AG20443 (cell line): Measurements from ENCODE around the gene PDIK1L.

Source experiments
- DNase-seq: peaks from one replicate; pipeline ENCODE4 v3.0.0; 2012; ENCODE audit warnings: low spot score, mixed read lengths

The PDIK1L gene

DNA sequence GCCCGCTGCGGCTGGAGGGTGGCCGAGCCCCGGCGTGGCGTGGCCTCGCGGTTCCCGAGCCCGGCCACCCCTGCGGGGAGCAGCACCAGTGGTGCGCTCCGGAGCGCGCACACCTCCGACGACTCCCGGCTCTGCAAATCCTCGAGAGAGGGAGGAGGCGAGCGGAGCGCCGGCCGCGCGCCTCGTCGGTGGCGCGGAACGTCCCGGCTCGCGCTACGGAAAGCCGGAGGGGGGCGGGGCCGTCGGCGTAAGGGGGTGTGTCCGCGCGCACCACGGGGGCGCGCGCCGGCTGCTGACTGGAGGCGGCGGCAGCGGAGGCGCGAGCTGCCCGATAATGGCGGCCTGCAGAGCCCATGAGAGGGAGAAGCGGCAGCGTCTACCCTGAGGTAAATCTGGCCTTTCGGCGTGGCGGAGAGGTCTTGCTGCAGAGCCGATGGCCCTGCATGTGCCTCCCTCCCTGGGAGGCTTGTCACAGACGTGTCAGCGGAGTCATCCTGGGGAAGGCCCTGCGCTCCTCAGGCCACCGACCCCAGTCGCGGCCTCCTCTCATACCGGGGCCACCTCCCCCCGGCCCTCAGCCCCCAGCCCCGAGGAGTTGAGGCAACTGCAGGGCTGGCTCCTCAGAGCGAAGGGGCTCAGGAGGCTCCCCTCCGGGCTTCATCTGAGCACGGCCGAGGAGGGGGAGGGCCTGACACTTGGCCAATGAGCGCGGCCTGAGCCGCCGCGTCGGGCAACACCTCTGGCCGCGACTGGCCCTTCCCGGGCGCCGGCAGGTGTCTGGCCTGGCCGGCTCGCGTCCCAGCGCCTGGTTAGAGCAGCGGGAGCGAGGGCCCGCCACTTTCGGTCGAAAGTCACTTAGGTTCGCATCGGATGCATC is at the start of gene PDIK1L:
Gene PDIK1L, plus strand, starts transcription at position 295 of the 877 bp plus-strand sequence. CDS start 2,485 bp downstream, outside the sequence.
- peak; percentile 98 for DNase-seq

DNA sequence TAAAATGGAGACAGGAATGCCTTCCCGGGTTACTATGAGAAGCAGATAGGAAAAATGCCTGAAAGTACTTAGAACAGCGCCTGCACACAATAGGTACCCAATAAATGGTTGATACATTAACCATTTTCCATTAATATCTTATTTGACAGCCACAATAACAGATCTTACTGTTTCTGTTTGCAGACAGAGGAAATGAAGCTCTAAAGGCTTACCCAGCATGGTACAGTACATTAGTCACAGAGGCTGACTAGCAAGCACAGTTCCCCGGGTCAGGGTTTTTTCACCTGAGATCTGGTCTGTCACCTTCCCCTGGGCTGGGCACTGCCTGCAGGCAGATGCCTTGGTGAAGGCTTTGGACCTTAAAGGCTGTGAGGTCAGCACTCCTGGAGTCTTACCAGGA is 47.1 kb upstream of the PDIK1L start:
- no peak for DNase-seq

DNA sequence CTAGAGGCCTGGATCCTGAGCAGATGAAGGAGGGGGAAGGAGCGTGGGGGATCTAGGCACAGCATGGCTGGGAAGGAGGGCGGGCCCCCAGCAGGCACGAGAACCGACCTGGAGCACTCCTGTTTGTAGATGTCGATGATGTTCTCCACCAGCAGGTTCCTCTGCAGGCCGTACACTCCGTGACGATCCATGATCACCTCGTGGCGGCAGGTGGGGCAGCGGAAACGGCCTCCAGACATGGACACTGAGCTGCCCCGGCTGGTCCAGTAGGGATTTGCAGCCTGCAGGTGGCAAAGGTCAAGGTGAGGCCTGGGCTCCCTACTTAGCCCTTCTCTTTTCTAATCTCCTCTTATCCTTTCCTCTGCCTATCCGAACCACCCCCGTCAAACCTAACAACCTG is 45.5 kb upstream of the PDIK1L start:
- DNase-seq = no peak

DNA sequence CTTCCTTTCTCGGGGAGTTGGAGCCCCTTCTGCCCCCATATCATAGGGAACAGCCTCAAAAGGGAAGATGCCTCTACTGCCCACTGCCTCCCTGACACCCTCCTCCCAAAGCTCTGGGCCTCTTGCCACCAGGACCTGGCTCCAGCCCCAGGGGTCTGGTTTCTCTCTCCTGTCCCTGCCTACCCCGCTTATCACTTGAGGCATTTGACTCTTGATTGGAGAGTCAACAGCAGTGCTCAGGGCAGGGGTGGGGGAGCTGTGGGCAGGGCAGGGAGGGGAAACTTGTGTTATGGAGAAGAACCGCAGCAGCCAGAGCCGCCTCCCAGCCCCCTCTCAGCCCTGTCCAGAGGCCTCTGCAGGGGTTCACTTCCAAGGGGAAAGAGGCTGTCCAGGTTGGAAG is 44.8 kb upstream of the PDIK1L start:
- DNase-seq = no peak

DNA sequence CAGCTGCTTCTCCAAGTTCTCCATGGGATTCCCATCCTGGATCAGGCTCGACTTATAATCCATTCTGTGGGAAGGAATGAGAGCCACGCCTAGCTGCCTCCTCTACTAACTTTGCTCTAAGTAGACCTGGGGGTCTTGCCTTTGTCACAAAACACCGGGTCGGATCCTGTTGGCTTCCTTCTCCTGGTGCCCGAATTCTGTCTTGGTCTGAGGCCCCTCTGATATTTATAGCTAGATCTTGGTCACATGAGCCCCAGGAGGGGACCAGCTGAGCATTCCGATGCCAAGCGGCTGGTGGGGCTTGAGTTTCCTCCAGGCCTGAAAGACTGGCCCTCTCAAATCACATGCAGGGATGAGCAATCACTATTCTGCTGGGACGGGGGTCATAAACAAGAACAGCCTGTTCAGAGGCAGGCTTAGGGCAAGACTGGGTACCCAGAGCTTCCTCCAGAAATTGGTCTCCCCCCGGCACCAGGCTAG is 44.2 kb upstream of the PDIK1L start, which contains the start of gene TRIM63:
Gene TRIM63, minus strand, starts transcription at position 199 of the 480 bp plus-strand sequence. Its CDS starts 136 bp downstream, at position 63.
- no peak for DNase-seq

DNA sequence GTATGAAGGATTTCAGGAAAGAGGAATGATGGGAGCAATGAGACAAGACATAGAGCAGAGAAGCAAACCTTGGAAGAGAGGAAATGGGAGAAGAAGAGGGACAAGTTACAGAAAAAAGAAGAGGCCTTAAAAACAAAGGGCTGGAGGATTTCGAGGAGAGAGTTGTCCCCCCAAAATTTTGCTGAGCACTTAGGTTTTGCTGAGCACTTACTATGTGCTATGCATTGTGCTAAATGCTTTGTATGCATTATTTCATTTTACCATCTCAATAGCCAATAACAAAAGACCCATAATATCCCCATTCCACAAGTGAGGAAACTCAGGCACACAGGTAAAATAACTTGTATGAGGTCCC is 41.7 kb upstream of the PDIK1L start:
- DNase-seq = no peak

DNA sequence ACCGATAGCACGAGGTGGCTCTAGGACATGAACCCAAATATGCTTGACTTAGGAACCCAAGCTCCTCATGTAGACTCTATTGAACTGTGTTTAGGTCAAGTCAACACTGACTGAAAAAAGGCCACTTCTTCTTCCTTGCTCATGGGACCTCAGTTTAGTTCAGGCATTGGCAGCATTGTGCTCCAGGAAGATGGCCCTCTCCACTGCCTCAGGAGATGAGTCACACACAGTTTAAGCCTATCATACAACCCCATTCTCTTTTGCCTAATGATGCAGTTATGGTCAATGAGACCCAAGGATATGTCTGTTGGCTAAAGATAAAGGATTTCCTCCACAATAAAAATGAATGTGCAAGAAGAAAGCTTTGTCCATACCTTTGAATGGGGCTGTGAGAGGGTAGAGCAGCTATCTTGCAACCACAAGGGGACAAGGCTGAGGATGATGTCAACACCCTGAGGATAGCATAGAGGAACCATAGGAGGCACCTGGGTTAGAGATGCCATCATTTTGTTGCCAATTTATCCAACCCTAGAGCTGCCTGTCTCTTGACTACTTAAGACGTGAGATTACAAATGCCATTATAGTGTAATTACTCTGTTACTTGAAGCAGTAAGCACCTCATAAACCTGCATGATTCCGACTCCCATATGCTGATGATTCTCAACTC is 41.2 kb upstream of the PDIK1L start:
- DNase-seq = no peak

DNA sequence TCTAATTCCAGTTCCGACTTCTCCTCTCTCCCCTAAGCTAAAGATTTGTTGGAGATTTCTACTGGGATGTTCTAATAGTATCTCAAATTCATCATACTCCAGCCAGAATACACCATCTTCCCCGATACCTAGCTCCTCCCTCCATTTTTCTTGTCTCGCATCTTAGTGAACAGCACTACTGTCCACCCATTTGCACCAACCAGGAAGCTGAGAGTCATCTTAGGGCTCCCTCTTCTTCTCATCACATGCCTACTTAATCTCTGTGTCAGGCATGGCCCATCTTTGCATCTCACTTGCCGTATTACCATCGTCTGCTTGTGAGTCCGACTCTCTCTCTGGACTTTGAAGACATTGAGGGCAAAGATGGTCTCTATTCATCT is 40.7 kb upstream of the PDIK1L start:
- DNase-seq = no peak

DNA sequence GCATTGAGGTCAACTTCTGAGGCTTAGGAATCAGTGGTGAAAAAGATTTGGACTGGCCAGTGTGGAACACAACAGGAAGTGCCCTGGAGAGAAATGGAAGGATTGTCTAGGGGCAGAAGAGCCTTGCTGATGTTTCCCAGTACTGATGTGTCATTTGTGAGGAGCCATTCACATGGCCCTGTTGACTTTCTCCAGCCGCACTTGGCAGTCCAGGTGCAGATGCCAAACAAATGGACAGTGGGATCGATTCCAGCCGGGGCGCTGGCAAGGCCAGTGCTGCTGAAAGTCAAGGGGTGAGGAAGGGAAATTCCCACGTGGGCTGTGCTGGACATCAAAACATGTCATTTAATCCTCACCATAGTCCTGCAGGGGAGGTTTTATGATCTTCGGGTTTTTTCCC is 39.3 kb upstream of the PDIK1L start:
- no peak for DNase-seq

DNA sequence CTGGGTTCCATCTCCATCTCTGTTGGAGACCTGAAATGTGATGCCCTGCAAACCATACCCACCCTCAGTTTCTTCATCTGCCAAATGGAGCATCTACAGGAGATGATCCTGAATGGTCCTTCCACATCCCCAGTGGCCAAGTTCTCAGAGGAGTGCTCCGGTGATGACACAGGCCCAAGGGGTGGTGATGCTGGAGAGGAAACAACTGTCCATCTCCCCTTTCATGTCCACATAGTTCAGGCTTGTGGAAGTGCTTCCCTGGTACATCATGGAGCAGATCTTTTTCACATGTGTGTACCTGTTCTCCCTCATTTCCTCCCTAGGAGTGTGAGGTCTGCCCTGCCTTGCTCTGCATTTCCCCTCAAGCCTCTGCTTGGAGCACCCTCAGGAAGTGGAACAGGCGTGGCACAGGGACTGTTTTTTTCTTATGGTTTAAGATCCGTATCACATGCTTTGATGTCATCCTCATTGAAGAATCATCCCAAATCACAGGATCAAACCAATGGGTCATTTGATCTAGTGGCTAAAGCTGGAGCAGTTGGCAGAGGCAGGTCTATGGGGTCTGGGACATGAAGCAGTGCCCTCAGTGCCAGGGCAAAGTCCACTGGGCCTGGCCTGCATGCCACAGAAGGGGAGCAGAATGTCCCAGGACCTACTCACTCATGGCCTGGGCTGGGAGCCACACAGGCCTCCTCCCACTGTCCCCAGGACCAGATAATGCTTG is 36.0 kb upstream of the PDIK1L start:
- DNase-seq = no peak

DNA sequence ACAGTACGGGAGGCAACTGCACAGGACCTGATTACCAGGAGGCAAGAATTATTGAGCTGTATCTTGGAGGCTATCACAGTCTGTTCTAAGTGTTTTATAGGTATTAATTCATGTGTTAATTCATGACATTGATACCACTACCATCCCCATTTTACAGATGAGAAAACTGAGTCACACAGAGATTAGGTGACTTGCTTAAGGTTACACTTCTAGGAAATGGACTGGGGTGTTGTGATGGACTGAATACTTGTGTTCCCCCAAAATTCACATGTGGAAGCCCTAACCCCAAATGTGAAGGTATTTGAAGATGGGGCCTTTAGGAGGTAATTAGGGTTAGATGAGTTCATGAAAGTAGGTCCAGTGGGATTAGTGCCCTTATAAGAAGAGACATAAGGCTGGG is 34.1 kb upstream of the PDIK1L start:
- DNase-seq = no peak

DNA sequence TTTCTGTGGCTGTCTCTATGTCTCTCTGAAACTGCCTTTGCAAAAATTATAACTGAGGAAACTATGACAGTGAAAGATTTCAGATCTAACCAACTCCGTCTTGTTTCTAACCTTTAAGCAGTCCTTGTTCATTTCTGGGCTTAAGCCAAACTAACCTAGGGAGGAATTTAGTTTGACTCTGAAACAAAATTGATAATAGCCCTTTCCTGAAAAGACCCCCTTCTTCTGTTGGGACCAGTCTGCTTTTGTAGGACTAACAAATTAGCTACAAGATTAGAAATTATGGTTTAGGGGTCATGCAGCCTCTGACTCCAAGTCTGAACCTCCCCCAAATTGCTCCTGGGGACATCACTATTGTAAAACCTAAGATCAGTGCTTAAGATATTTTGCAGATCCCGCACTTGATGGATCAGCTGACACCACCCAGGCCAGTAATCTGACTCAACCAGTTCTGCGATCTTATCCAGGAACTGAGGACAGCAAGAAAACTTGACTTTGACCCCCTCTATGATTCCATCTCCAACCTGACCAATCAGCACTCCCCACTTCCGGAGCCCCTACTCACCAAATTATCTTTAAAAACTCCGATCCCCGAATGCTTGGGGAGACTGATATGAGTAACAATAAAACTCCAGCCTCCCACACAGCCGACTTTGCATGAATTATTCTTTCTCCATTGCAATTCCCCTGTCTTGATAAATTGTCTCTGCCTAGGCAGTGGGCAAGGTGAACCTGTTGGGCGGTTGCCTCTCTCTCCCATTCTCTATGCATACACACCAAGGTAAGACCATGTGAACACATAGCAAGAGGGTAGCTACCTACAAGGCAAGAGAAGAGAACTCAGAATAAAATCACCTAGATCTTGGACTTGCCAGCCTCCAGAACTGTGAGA is 33.1 kb upstream of the PDIK1L start:
- DNase-seq = no peak

DNA sequence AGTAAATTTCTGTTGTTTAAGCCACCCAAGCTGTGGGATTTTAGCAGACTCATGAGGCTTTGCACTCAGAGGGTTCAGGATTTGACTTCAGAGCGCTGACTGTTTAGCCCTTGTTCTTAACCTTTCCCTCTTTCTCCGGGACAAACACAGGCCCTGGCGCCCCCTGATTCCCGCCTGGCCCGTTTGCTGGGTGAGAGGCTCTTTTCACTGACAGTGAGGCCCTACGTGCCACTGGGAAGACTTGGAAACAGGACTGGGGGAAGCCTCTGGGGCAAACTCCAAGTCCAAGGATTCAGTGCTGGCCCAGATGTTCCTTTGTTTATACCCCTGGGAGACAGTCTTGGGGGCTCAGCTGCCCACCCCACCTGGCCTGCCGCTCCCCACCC is 32.5 kb upstream of the PDIK1L start:
- DNase-seq = no peak

DNA sequence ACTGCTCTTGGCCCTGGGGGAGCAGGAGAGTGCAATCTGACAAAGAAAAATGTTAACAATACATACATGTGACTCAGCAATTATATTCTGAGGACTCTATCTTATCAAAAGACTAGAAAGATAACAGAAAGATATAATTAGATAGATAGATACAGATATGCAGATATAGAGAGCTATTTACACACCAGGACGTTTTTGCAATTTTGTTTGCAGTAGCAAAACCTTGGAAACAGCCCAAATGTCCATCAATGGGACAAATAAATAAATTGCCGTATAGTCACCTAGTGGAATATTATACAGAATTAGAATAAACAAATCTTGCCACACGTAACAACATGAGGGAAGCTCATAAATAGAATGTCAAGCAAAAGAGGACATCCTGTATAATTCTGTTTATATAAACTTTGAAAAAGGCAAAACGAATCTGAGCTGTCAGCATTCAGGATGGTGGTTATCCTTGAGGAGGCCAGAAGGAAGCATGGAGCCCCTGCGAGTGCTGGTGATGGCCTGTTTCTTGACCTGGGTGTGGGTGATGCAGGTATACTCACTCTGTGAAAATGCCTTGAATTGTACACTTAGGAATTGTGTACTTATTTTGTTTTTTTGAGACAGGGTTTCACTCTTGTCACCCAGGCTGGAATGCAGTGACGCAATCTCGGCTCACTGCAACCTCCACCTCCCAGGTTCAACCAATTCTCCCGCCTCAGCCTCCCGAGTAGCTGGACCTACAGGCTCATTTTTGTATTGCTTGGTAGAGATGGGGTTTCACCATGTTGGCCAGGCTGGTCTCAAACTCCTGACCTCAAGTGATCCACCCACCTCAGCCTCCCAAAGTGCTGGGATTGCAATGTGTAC is 31.4 kb upstream of the PDIK1L start:
- no peak for DNase-seq

DNA sequence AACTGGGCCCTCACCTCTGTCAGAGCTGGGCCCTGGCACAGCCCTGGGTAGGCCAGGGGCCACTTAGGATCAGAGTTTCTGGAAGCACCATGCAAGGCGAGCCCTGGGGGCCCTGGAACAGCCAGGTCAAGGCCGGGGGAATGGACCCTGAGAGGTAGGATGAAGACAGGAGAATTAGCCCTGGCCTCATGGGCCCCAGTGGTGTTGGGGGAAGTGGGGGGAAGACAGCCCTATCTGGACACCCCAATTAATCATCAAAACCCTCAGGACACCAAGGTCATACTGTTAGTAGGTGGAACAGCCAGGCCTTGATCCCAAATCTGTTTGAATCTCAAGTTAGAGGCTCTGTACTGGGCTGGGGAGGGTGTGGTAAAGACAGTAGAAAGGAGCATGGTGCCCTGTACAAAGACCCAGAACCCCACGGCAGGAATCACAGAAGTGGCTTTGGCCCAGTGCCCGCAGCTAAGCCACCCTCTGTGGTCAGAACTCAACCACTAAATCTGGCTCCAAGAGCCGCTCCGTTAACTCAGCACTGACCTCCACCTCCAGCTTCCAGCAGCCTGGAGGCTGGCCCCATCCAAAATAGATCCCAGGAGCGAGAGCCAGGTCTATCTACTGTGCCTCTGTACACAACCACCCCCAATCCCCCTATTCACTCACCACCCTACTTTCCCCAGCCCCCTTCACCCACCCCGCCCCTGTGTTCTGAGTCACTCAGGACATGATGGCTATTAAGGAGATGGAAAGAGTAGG is 30.2 kb upstream of the PDIK1L start:
- no peak for DNase-seq

DNA sequence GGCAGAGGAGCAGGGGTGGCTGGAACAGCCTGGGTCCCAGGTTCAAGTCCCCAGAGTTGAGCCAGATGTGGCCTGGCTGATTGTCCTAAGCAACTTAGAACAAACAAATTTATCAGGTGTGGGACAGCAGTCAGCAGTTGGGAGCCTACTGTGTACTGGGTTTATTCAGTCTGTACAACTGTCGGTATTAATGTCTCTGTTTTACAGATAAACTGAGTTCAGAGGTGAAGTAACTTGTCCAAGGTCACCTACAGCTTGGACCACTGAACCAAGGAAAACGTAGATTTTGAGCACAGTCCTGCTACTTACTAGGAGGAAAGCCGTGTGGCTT is 29.6 kb upstream of the PDIK1L start:
- DNase-seq = no peak

DNA sequence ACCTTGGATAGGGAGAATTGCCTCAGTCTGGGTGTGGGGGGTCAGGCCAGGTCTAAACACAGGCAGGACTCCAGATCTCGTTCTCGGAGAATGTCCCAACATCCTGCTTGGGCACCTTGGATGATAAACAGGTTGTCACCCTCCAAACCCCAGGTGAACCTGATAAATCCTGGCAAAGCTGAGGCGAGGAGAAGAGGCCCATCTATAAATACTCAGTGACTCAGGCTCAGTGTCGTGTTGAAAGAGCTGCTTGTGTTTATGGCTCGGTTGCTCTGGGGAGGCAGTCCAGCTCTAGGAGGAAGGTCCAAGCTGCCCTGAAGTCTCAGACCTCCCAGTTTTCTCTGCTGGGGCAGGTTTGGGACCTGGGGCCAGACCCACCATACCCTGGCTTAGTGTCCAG is 28.4 kb upstream of the PDIK1L start:
- peak; percentile 66 for DNase-seq

DNA sequence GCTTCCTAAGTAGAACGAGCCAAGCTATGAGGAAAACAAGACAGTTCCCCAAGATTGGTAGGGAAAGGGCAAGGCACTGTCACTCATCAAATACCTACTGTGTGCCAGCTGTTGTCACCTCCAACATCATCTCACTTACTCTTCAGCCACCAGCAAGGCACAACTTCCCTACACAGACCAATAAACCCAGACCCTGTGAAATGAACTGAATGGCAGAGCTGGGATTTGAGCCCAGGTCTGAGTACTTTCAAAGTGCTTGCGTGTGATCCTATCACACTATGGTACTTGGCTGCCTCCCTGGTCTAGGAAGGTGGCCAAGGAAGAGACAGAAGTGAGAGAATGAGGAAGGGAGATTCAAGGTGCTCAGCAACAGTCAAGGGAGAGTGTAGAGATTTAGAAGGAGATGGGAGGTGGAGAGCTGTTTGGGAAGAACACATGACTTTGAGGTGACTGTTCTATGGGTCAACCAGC is 27.5 kb upstream of the PDIK1L start:
- no peak for DNase-seq

DNA sequence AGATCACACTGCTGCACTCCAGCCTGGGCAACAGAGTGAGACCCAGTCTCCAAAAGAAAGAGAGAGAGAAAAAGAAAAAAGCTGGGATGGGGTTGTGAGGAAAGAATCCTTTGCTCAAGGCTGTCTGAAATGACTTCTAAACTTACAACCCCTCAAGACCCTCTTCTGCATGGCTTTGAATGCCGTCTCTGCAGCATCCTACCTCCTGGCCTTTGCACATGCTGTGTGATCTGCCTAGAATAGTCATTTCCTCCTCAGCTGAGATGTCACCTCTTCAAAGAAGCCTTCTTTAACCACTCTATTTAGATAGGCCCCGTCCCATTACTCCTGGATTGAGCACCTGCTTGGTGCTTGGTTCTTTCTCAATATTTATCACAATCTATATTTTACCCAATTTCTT is 26.8 kb upstream of the PDIK1L start:
- no peak for DNase-seq

DNA sequence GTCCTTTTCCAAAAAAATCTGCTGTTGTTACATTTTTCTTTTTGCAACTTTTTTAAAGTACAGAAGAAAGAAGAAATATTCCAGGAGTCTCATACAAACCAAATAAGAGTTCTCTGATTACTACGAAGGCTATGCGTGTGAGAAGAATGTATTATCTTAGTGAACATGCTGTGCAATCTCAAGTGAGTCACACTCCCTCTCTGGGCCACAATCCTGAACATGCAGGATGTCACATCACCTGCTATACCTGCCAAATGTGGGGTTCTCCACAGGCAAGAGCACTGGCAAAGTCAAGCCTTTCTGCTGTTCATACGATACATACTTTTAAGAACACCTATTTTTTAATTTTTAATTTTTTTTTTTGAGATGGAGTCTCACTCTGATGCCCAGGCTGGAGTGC is 22.5 kb upstream of the PDIK1L start:
- DNase-seq = no peak
